GM12874 (cell line): ENCODE data around the gene PPTC7.

ENCODE experiments used
- CTCF ChIP-seq: IDR thresholded peaks from 2 replicates; pipeline ENCODE4 v1.5.1; 2011; ENCODE audit warnings: low read depth, mild to moderate bottlenecking, control low read depth, low read length, moderate library complexity; ENCODE audit not compliant: insufficient read depth

Gene PPTC7

GRCh38 chr12:110613771-110614684 is 30.9 kb upstream of the PPTC7 start, which contains the start of gene TCTN1:
Gene TCTN1, plus strand, starts transcription at chr12:110614129. Its CDS starts 54 bp downstream, at chr12:110614183.
- no peak for TF ChIP-seq CTCF

GRCh38 chr12:110613071-110613770 is 30.1 kb upstream of the PPTC7 start:
- TF ChIP-seq CTCF, result no peak

- no peak for TF ChIP-seq CTCF
Measured at GRCh38 chr12:110606253-110606611, 23.1 kb upstream of the PPTC7 start.

- TF ChIP-seq CTCF, result peak; percentile 61; the same call in 1 of the 2 replicates
Measured at GRCh38 chr12:110602085-110602814, 19.1 kb upstream of the PPTC7 start.

DNA sequence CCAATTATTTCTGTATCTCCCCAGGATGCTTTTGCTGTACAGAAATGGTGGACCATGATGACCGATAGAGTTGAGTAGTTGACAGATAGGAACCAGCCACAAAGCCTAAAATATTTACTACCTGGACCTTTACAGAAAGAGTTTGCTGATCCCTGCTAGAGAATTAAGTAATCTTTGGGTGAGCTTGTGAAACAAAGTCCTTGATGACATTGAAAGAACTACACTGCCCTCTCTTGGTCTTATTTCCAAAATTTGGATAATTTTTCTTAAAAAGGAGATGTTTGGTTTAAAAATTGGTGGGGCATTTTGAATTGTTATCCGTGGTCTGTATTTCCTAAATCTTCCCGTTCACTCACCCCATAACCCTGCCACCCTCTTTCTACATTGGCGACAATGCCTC is 17.1 kb upstream of the PPTC7 start:
- no peak for TF ChIP-seq CTCF

GRCh38 chr12:110599334-110599733 is 16.2 kb upstream of the PPTC7 start:
- no peak for TF ChIP-seq CTCF

- no peak for TF ChIP-seq CTCF
Measured at GRCh38 chr12:110597885-110598284, 14.8 kb upstream of the PPTC7 start.
